NB4 (cell line): ENCODE results near the gene SNUPN.

Source experiments
- MYC ChIP-seq: IDR thresholded peaks from 2 replicates; pipeline ENCODE4 v1.6.1; 2011; ENCODE audit warnings: low read depth, low read length
- POLR2A ChIP-seq: IDR thresholded peaks from 2 replicates; pipeline ENCODE4 v1.6.1; 2011; ENCODE audit warnings: mild to moderate bottlenecking; ENCODE audit not compliant: insufficient read length; ENCODE audit errors: extremely low read depth
- TF ChIP-seq, protein P1 (sequence below): IDR thresholded peaks from one replicate; pipeline ENCODE4 v1.5.1; 2012; ENCODE audit warnings: low read depth, low read length

DNA sequence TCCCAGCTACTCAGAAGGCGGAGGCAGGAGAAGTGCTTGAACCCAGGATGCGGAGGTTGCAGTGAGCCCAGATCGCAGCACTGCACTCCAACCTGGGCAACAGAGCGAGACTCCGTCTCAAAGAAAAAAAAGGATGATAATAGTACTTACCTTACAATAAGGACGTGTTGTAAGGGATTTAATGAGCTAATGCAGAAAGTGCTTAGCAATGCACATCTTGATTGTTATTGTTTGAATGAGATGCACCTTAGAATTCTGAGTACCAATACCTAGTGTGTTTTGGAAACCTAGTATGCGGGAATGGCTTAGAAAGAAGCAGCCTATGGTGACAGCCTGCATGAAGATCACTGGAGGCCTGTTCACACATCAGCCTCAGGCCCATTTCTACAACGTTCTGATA lies 19.5 kb downstream of the SNUPN start:
- TF ChIP-seq POLR2A (no peak), MYC (no peak)
- TF ChIP-seq, protein P1, sequence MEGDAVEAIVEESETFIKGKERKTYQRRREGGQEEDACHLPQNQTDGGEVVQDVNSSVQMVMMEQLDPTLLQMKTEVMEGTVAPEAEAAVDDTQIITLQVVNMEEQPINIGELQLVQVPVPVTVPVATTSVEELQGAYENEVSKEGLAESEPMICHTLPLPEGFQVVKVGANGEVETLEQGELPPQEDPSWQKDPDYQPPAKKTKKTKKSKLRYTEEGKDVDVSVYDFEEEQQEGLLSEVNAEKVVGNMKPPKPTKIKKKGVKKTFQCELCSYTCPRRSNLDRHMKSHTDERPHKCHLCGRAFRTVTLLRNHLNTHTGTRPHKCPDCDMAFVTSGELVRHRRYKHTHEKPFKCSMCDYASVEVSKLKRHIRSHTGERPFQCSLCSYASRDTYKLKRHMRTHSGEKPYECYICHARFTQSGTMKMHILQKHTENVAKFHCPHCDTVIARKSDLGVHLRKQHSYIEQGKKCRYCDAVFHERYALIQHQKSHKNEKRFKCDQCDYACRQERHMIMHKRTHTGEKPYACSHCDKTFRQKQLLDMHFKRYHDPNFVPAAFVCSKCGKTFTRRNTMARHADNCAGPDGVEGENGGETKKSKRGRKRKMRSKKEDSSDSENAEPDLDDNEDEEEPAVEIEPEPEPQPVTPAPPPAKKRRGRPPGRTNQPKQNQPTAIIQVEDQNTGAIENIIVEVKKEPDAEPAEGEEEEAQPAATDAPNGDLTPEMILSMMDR, result no peak
